Nephron progenitor cell (in vitro differentiated cells): ENCODE data around the gene SPATA19.

Experiments
- DNase-seq: peaks from one replicate; pipeline ENCODE4 v3.0.0; 2021
- H3K27ac Mint-ChIP-seq: 2 replicates; pipeline ENCODE4 v1.8.0; 2021; ENCODE audit warnings: mild to moderate bottlenecking, moderate library complexity, mixed read lengths
- H3K27me3 Mint-ChIP-seq: 2 replicates; pipeline ENCODE4 v1.8.0; 2021; ENCODE audit warnings: mild to moderate bottlenecking, low read depth, mixed read lengths; ENCODE audit not compliant: poor library complexity
- H3K36me3 Mint-ChIP-seq: 2 replicates; pipeline ENCODE4 v1.8.0; 2021; ENCODE audit warnings: low read depth, mixed read lengths
- H3K4me1 Mint-ChIP-seq: 2 replicates; pipeline ENCODE4 v1.8.0; 2021; ENCODE audit warnings: mixed read lengths
- H3K4me3 Mint-ChIP-seq: 2 replicates; pipeline ENCODE4 v1.8.0; 2021; ENCODE audit warnings: mild to moderate bottlenecking, moderate library complexity, mixed read lengths
- H3K9me3 Mint-ChIP-seq: 2 replicates; pipeline ENCODE4 v1.8.0; 2021; ENCODE audit warnings: mild to moderate bottlenecking, moderate library complexity, mixed read lengths
- CTCF ChIP-seq: fragments of 200-600 bp; sonication (generic); IDR thresholded peaks from 2 replicates; pipeline ENCODE4 v1.5.0; 2021; ENCODE audit warnings: antibody characterized with exemption

SPATA19 gene

GRCh38 chr11:133823614-133824013 is 21.7 kb downstream of the SPATA19 start:
- Mint-ChIP-seq H3K9me3 (no peaks in the 10 kb centered on the region), H3K4me1 (no peaks in the 10 kb centered on the region), H3K4me3 (no peak overlapping the region), H3K27me3 (peaks cover 27% of the 10 kb centered on the region), H3K36me3 (no peaks in the 10 kb centered on the region), H3K27ac (no peak overlapping the region)
- TF ChIP-seq CTCF: no peak
- DNase-seq: no peak

- no peak overlapping the region for H3K27ac Mint-ChIP-seq
- H3K4me3 Mint-ChIP-seq: no peak overlapping the region
- TF ChIP-seq CTCF: no peak
- H3K36me3 Mint-ChIP-seq: no peaks in the 10 kb centered on the region
- H3K9me3 Mint-ChIP-seq: no peaks in the 10 kb centered on the region
- H3K4me1 Mint-ChIP-seq: no peaks in the 10 kb centered on the region
- DNase-seq: no peak
- H3K27me3 Mint-ChIP-seq: peaks cover 24% of the 10 kb centered on the region
Observed at GRCh38 chr11:133823211-133823610, 22.1 kb downstream of the SPATA19 start.

GRCh38 chr11:133821776-133822175 is 23.5 kb downstream of the SPATA19 start:
- peak; percentile 83 for TF ChIP-seq CTCF
- Mint-ChIP-seq H3K9me3 (no peaks in the 10 kb centered on the region), H3K4me1 (peaks cover under 1% of the 10 kb centered on the region), H3K4me3 (no peak overlapping the region), H3K27ac (no peak overlapping the region), H3K27me3 (peaks cover 18% of the 10 kb centered on the region), H3K36me3 (no peaks in the 10 kb centered on the region)
- peak; percentile 75 for DNase-seq

GRCh38 chr11:133819746-133820315 is 25.5 kb downstream of the SPATA19 start:
- DNase-seq: no peak
- Mint-ChIP-seq H3K36me3 (no peaks in the 10 kb centered on the region), H3K27ac (no peak overlapping the region), H3K4me3 (no peak overlapping the region), H3K4me1 (peaks cover 4% of the 10 kb centered on the region), H3K9me3 (no peaks in the 10 kb centered on the region), H3K27me3 (peaks cover 17% of the 10 kb centered on the region)
- TF ChIP-seq CTCF: no peak

- Mint-ChIP-seq H3K27me3 (peaks cover 17% of the 10 kb centered on the region), H3K27ac (no peak overlapping the region), H3K4me3 (no peak overlapping the region), H3K4me1 (peaks cover 4% of the 10 kb centered on the region), H3K36me3 (no peaks in the 10 kb centered on the region), H3K9me3 (no peaks in the 10 kb centered on the region)
- DNase-seq: no peak
- no peak for TF ChIP-seq CTCF
Observed at GRCh38 chr11:133819114-133819513, 26.2 kb downstream of the SPATA19 start.

GRCh38 chr11:133818302-133818701 is 27.0 kb downstream of the SPATA19 start:
- H3K4me3 Mint-ChIP-seq: no peak overlapping the region
- no peak for DNase-seq
- H3K36me3 Mint-ChIP-seq: no peaks in the 10 kb centered on the region
- H3K27me3 Mint-ChIP-seq: peaks cover 17% of the 10 kb centered on the region
- H3K4me1 Mint-ChIP-seq: peaks cover 4% of the 10 kb centered on the region
- H3K9me3 Mint-ChIP-seq: no peaks in the 10 kb centered on the region
- TF ChIP-seq CTCF: no peak
- H3K27ac Mint-ChIP-seq: no peak overlapping the region
